M059J (cell line): ENCODE data around the gene NT5C1B. TPM values are rescaled to one million over a fixed set of nuclear protein-coding genes. Genes with fewer than 3 reads are reported as not detected.

Experiments used
- DNase-seq: peaks from one replicate; pipeline ENCODE4 v3.0.0-alpha.2; 2012; ENCODE audit warnings: low read depth
- total RNA-seq: library from RNA; depleted of rRNA; stranded (reverse); fragments of >200 nt; shearing (Covaris generic); gene quantifications from 2 replicates; pipeline ENCODE4 v1.2.3, GENCODE V29; 2014; rRNA removed

The NT5C1B gene
- total RNA-seq, 1 experiment from 2014 or later = not detected

DNA sequence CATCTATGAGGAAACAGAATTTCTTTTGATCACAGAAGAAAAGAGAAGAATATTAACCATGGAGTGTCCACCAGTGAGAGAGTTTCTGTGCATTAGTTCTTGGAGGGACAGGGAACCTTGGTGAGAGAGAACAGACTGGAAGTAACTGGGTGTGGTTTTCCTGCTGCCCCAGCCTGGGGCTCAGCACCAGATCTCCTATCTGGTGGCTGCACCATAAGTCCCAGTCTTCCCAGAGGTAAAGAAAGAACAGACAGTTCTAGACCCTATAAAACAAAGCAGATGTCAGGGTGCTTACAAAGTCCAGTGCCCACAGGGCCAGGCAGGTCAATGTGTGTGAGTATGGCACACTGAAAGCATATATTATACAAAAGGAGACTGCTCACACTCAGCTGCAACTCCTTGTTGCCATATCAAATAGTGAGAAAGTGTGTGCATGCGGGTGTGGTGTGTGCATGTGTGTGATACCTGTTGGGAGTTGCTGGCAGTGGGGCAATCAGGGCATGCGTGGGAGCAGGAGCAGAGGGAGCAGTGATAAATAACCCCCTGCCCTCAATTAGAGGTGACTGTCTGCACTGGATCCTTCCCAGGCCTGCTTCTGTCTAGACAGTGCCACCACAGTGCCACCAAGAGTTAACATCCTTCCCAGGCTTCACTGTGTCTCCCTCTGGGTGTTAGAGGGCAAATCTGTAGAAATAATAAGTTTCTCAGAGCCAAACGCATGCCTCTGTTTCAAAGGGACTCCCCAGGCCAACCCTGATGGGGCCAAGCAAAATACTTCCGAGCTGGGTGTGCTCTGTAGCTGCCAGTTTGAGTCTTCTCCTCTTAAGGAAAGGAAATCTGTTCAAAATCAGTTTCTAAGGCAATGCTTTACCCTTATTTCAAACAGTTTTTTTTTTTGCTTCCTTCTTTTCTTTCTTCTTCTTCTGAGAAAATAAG is 74.6 kb downstream of the NT5C1B start:
- DNase-seq = no peak

Other genes starting within 250 kb of the NT5C1B start
- gene RDH14, start 28.9 kb downstream of the NT5C1B start, total RNA-seq = 25.1 and 27.0 TPM in 2 replicates